NCI-H2196 (cell line): ENCODE measurements around the gene CCDC85B.

Source experiments
- DNase-seq: peaks from one replicate; lab custom pipeline; 2025; ENCODE audit not compliant: unreplicated experiment; lab: John Stamatoyannopoulos, UW

CCDC85B gene

GRCh38 chr11:65903715-65904114, 13.2 kb downstream of the CCDC85B start:
- no peak for DNase-seq

DNA sequence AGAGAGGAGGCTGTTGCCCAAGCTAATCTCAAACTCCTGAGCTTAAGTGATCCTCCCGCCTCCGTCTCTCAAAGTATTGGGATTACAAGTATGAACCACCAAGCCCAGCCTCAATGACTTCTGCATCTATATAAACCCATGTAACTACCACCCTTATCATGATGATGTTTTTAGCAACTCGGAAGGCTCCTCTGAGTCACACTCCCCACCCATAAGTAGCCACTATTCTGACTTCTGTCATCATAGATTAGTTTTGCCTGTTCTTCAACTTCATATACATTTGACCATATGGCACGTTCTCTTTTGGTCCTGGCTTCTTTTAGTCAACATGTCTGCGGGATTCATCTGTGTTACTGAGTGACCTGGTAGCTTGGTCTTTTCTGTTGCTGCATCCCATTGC, 16.1 kb downstream of the CCDC85B start:
- DNase-seq = no peak

DNA sequence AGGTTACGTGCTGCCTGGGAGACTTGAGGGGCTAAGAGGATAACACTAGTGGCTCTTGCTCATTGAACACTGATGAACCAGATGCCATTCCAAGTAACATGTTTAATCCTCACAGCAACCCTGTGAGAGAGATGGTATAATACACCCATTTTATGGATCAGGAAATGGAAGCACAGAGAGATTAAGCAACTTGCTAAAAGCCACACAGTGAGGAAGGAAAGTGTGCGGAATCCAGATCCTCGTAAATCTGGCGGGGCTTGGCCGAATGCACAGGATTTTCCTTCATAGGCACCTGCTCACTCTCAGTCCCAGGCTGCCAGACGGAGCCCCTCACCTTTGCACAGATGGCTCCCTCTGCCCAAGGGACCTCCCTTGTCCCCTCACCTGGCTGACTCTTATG, 17.4 kb downstream of the CCDC85B start:
- no peak for DNase-seq

DNA sequence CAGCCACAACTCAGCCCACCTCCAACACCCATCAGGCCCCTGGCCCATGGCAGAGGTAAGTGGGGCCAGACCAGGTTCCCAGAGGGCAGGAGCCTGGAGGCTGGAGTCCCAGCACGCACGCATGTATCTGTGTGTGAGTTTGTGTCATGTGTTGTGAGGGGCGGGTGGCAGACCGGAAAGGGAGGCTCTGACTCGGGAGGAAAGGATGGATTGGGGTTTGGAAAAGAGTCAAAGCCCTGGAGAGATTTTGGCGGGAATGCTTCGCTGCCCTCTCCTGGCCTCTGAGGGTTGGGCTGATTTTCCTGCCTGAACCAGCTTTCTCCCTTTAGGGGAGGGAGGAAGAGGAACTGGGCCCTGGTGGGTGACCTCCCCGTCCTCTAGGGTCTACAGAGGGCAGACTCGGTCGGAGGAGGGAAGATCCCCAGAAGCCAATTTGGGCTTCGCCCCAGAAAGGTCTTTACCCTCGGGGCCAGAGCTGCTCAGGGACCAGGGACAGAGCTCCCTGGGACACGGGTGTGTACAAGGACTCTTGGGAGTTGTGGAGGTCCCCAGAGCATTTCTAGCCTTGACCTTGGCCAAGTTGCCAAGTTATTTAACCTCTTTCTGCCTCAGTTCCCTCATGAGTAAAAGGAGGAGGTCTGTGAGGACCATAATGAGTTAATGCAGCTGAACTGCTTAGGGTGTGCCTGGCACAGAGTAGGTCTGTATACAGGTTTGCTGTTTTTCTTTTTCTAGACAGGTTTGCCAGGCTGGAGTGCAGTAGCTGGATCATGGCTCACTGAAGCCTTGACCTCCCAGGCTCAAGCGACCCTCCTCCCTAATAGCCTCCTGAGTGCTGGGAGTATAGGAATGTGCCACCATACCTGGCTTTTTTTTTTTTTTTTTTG, 21.5 kb downstream of the CCDC85B start:
- DNase-seq = peak; percentile 76

- DNase-seq = no peak
Measured at GRCh38 chr11:65912845-65913244, 22.4 kb downstream of the CCDC85B start.

DNA sequence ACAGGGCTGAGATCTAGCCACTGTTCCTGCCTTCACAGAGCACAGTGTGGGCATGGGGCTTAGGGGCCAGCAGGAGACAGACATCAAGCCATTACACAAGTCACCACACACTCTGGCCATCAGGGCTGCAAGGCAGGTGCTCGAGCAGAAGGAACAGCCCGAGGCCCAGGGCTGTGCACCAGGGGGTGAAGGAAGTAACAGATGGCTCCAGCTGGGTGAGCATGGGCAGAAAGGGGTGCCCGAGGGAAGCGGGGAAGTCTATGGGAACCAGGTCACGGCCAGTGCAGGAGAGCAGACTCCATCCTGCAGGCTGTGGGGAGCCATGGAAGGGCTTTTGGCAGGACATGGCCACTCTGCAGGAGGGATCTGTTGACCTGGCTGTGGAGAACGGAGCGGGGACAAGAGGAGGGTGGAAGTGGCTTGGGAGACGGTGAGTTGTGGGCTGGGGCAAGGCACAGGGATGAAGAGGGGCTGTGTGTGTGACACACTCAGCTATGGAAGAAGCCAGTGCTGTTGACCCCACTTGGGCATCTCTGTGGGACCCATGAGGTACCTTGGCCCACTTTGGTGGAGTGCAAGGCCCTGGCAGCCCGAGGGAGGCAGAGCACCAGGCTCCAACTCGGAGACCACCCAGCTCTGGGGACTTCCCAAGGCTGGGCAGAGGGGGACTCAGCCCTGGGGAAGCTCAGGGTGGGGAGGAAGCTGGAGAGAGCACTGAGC, 24.8 kb downstream of the CCDC85B start:
- DNase-seq = no peak

DNA sequence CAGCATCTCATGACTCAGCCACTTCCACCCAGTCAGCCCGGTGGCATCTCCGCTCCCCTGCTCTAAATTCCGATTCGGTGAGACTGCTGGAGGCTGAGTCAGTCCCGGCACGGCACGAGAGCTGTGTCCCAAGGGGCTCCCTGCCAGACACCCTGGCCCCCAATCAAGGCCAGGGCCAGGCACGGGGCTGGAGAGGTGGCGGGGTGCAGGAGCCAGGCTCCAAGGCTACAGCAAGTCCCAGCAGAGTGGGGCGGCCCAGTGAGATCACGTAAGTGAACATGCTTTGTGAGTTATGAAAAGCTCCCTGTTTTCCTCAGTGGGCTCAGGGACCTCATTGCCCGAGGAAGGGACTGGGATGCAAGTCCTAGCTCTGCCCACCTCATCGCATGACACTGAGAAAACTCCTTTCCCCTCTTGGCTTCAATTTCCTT, 25.4 kb downstream of the CCDC85B start:
- DNase-seq = no peak

DNA sequence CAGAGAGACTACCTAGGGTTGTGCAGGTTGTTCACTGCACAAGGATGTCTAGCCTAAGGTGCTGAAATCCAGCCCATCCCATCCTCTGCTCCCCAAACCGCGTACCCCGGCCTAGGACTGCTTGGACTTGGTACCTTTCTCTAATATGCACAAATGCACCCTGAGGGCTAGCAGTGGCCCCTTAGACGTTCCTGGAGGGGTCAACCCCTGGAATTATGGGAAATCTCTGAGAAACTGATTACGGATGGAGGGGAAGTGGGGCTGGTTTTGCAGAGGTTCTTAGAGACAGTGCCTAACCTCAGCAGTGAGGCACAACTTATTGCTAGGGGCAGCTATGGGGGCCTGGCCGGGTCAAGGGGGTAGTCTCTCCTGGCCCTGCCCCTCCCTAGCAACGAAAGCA, 25.9 kb downstream of the CCDC85B start:
- DNase-seq = no peak

- no peak for DNase-seq
Measured at GRCh38 chr11:65917077-65917433, 26.6 kb downstream of the CCDC85B start.

- DNase-seq = no peak
Measured at GRCh38 chr11:65917434-65918210, 27.1 kb downstream of the CCDC85B start.

DNA sequence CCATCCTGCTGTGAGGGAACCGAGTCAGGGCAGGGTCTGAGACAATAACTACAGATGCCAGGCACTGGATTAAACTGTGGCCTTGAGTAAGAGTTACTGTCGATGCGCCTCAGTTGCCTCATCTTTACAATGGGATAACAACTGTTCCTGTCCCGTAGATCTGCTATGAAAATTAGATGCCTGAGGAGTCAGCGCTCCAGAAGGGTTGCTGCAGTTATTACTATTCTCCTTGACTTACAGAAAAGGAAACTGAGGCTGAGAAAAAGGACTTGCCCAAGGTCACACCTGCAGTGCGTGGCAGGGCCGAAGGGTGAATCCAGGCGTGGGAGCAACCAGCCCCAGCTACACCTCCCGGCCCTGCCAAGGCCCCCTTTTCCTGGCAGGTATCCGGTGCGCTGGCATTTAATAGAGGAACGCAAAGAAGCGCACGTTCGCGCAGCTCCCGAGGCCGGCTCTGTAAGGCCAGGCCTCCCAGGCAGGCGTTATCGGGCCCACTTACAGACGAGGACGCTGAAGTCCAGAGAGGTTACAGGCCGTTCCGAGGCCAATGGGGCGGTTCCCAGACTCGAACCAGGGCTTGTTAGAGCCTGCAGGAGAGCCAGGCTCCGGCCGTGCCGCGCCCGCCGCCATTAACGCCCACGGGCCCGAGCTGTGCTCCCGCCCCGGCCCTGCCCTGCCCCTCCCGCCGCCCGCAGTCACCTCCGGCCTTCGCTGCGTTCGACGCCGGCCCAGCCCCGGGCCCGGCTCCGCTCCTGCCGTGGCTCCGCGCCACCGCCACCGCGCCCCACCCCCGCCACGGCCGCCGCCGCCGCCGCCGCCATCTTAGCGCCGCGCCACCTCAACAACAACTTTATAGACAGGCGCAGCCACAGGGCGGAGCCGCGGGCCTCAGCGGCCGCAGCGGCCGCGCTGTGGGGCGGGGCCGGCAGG, 28.0 kb downstream of the CCDC85B start, which contains the start of gene C11orf68:
TSS of gene C11orf68 (minus strand) at position 852 of the 930 bp plus-strand sequence. CDS start at position 821, 31 bp downstream.
- peak; percentile 48 for DNase-seq

GRCh38 chr11:65919141-65919572, 28.7 kb downstream of the CCDC85B start, which contains the start of gene DRAP1:
Gene DRAP1 (plus strand): TSS chr11:65919426. CDS start chr11:65919502, 76 bp downstream.
- peak; percentile 98 for DNase-seq

DNA sequence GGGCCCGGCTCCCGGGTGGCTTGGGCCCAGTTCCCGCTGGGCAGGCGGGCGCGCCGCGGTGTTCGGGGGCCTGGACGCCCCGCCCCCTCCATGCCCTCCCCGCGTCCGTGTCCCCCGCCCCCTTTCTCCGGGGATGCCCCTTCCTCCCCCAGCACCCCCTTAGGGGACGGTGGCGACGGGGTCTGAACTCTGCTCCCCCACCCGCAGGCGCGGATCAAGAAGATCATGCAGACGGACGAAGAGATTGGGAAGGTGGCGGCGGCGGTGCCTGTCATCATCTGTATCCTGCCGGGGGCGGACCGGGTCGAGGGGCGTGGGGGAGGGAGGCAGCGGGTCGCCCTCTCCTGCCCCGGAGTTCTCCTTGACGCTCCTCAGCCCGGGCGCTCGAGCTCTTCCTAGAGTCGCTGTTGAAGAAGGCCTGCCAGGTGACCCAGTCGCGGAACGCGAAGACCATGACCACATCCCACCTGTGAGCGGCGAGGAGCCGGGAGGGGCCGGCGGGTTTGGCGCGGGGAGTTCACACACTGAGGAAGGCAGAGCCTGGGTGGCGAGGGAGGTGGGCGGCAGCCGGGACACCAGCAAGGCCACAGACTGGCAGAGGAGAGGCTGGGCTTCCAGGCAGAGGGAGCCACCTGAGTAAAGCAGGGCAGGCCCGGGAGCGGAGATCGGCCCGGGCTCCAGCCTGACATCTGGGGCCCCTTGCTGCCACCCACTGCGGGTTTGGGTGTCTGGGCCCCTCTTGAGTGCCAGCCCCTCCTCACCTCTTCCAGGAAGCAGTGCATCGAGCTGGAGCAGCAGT, 29.3 kb downstream of the CCDC85B start:
- peak; percentile 22 for DNase-seq

DNA sequence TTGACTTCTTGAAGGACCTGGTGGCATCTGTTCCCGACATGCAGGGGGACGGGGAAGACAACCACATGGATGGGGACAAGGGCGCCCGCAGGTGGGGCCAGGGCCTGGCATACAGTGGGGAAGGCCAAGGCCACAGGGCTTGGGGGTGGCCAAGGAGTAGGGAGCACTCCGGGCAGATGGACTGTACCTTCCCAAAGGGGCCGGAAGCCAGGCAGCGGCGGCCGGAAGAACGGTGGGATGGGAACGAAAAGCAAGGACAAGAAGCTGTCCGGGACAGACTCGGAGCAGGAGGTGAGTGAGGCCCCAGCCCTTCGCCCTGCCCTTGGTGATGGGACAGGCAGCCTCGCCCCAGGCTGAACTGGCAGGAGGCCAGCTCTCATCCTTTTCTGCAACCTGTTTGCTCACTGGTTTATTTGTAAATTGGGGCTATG, 29.9 kb downstream of the CCDC85B start:
- no peak for DNase-seq

- DNase-seq = no peak
Measured at GRCh38 chr11:65921033-65921555, 30.6 kb downstream of the CCDC85B start.

DNA sequence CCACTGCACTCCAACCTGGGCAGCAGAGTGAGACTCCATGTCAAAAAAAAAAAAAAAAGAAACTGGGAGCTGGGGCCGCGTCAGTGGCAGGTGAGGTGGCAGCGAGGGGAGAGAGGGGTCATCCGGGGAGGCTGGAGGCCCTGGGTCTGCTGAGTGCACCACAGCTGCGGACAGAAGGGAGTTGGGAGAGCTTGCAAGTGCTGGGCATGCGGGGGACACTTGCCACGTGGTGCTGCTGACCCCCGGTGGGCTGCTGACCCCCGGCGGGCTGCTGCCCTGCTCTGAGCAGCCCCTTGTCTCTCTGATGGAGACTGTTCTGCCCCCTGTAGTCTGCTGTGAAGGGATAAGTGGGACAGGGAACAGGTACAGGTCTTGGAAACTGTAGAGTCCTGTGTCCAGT, 31.4 kb downstream of the CCDC85B start:
- no peak for DNase-seq

GRCh38 chr11:65922565-65922964, 32.1 kb downstream of the CCDC85B start:
- no peak for DNase-seq

- DNase-seq = no peak
Measured at GRCh38 chr11:65925397-65925796, 34.9 kb downstream of the CCDC85B start.

DNA sequence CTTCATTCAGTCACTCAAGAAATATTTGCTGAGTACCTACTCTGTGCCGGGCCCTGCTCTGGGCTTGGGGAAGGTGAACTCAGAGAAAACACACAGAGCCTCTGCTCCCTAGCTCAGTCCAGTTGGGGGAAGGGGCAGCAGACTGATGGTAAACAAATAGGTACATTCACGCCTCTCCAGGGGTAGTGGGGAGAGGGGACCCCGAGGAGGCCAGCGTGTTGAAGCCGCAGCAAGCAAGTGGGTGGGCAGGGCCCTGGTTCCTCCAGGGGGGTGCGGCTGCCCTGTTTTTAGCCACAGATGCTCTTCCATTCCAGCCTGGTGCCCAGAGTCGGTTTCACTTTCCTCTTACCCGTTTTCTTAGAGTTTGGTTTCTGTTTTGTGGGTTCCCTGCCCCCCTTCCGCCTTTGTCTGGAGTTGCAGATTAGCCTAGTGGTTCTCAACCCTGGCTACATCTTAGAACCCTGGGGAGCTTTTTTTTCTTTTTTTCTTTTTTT, 37.5 kb downstream of the CCDC85B start:
- no peak for DNase-seq
